Testis (tissue), 2 donors: ENCODE measurements around the gene CNKSR3.

Experiments used
- CTCF ChIP-seq, 3 experiments: fragments of 450-650 bp in 2 of 3; fragments of 200-600 bp in 1 of 3; sonication (generic) in 1 of 3; IDR thresholded peaks; one replicate each; pipeline ENCODE4 v1.5.1; 2016 to 2019; ENCODE audit warnings: antibody characterized with exemption in 3 of 3, mild to moderate bottlenecking in 2 of 3, moderate library complexity in 1 of 3
- POLR2A ChIP-seq: fragments of 450-650 bp; IDR thresholded peaks from one replicate; pipeline ENCODE4 v1.6.1; 2017; ENCODE audit warnings: antibody characterized with exemption, mild to moderate bottlenecking, moderate library complexity

DNA sequence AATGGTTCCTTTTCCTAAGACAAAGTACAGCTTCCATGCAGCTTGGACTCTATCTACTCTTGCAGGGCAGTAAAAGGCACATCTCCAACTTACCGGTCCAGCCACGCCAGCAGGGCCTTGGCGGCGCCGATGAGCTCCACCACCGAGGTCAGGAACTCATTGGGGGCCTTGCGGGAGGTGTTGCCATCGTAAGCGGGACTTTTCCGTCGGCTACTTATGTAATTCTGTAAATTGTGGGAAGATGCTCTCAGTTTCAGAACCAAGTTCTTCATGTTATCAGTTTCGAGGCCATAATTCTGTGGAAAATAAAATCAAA is 68.5 kb downstream of the CNKSR3 start:
- no peak for TF ChIP-seq POLR2A
- no peak for TF ChIP-seq CTCF (IDR thresholded peaks at IDR 0.05)
